DND-41 (cell line): ENCODE data around the gene C4orf33.

Source experiments
- CTCF ChIP-seq: IDR thresholded peaks from 2 replicates; pipeline ENCODE4 v1.5.1; 2012; ENCODE audit warnings: borderline replicate concordance, low read length, moderate library complexity, mild to moderate bottlenecking; ENCODE audit not compliant: poor library complexity, severe bottlenecking; ENCODE audit errors: extremely low read depth
- EZH2 ChIP-seq: IDR thresholded peaks from 3 replicates; pipeline ENCODE4 v1.6.1; 2012; ENCODE audit warnings: borderline replicate concordance, low read depth, mild to moderate bottlenecking, moderate library complexity, low read length, inconsistent platforms; ENCODE audit not compliant: severe bottlenecking

- TF ChIP-seq CTCF (no peak), EZH2 (no peak)
These were observed 10.5 kb upstream of the C4orf33 start for GRCh38 chr4:129085472-129085871.
